HEK293 (cell line): ENCODE results near the gene ENKUR.

Experiments used
- CTCF ChIA-PET: fragments of 350-600 bp; formaldehyde crosslinking; extraction: SDS; loops from one replicate; lab custom pipeline; 2021; ENCODE audit warnings: antibody characterized with exemption; lab: Yijun Ruan, JAX
- POLR2A ChIA-PET: fragments of 300-600 bp; formaldehyde crosslinking; extraction: SDS; loops from one replicate; lab custom pipeline; 2020; ENCODE audit warnings: antibody characterized with exemption, inconsistent platforms; lab: Yijun Ruan, JAX
- H3K27ac ChIP-seq: fragments of 200-500 bp; sonication (Bioruptor generic); 2 replicates; pipeline ENCODE4 v1.5.1; 2014; ENCODE audit warnings: low read depth, low read length, control low read depth, inconsistent platforms; ENCODE audit errors: extremely low read depth
- H3K36me3 ChIP-seq, 2 experiments: fragments of 200-500 bp in 1 of 2; sonication (Bioruptor generic) in 1 of 2; 1 replicate in 1 of 2; 2 replicates in 1 of 2; pipeline ENCODE4 v1.5.1; 2014 to 2017; ENCODE audit warnings: inconsistent platforms in 2 of 2, low read length in 2 of 2; ENCODE audit not compliant: control insufficient read depth in 2 of 2, insufficient read depth in 1 of 2
- H3K4me1 ChIP-seq: fragments of 200-500 bp; sonication (Bioruptor generic); 2 replicates; pipeline ENCODE4 v1.5.1; 2014; ENCODE audit warnings: mild to moderate bottlenecking, low read length, inconsistent platforms; ENCODE audit not compliant: control insufficient read depth, insufficient read depth
- H3K4me3 ChIP-seq: 2 replicates; pipeline ENCODE4 v1.5.1; 2011; ENCODE audit warnings: low read depth, mild to moderate bottlenecking, control low read depth, low read length, moderate library complexity
- H3K9me3 ChIP-seq: fragments of 200-500 bp; sonication (Bioruptor generic); 2 replicates; pipeline ENCODE4 v1.5.1; 2014; ENCODE audit warnings: low read depth, low read length, inconsistent platforms; ENCODE audit not compliant: control insufficient read depth, insufficient read depth
- FEZF1 ChIP-seq: fragments of 450-650 bp; formaldehyde crosslinking; IDR thresholded peaks from 2 replicates; pipeline ENCODE4 v1.5.1; 2016; ENCODE audit warnings: missing biosample characterization, missing genetic modification characterization
- IKZF3 ChIP-seq: fragments of 450-650 bp; IDR thresholded peaks from 2 replicates; pipeline ENCODE4 v1.5.0; 2018; ENCODE audit warnings: missing biosample characterization, mild to moderate bottlenecking, missing genetic modification characterization, moderate library complexity
- KLF10 ChIP-seq: fragments of 450-650 bp; IDR thresholded peaks from 2 replicates; pipeline ENCODE4 v1.5.1; 2018; ENCODE audit warnings: missing biosample characterization, mild to moderate bottlenecking, missing genetic modification characterization
- PRDM1 ChIP-seq: fragments of 450-650 bp; formaldehyde crosslinking; IDR thresholded peaks from 2 replicates; pipeline ENCODE4; 2016; ENCODE audit warnings: missing biosample characterization, missing genetic modification characterization
- ZBTB48 ChIP-seq: fragments of 450-650 bp; formaldehyde crosslinking; IDR thresholded peaks from 2 replicates; pipeline ENCODE4 v1.5.1; 2016; ENCODE audit warnings: missing biosample characterization, missing genetic modification characterization
- ZNF138 ChIP-seq: fragments of 450-650 bp; formaldehyde crosslinking; IDR thresholded peaks from 2 replicates; pipeline ENCODE4 v1.5.1; 2016; ENCODE audit warnings: missing biosample characterization, missing genetic modification characterization, borderline replicate concordance
- ZNF175 ChIP-seq: fragments of 450-650 bp; formaldehyde crosslinking; IDR thresholded peaks from 2 replicates; pipeline ENCODE4 v1.5.1; 2016; ENCODE audit warnings: missing biosample characterization, missing genetic modification characterization
- ZNF214 ChIP-seq: fragments of 450-650 bp; formaldehyde crosslinking; IDR thresholded peaks from 2 replicates; pipeline ENCODE4 v1.5.1; 2017; ENCODE audit warnings: missing biosample characterization, mild to moderate bottlenecking, missing genetic modification characterization, borderline replicate concordance
- ZNF302 ChIP-seq: fragments of 450-650 bp; formaldehyde crosslinking; IDR thresholded peaks from 2 replicates; pipeline ENCODE4 v1.5.1; 2016; ENCODE audit warnings: missing biosample characterization, missing genetic modification characterization, low read depth
- ZNF354C ChIP-seq: fragments of 450-650 bp; formaldehyde crosslinking; IDR thresholded peaks from 2 replicates; pipeline ENCODE4 v1.5.1; 2016; ENCODE audit warnings: missing biosample characterization, missing genetic modification characterization, low read depth, borderline replicate concordance
- ZNF394 ChIP-seq: fragments of 450-650 bp; formaldehyde crosslinking; IDR thresholded peaks from 2 replicates; pipeline ENCODE4 v1.5.1; 2016; ENCODE audit warnings: missing biosample characterization, missing genetic modification characterization, mild to moderate bottlenecking, moderate library complexity, borderline replicate concordance
- ZNF621 ChIP-seq: fragments of 450-650 bp; formaldehyde crosslinking; IDR thresholded peaks from 2 replicates; pipeline ENCODE4 v1.5.1; 2017; ENCODE audit warnings: missing biosample characterization, missing genetic modification characterization
- ZNF658 ChIP-seq: fragments of 450-650 bp; formaldehyde crosslinking; IDR thresholded peaks from 2 replicates; pipeline ENCODE4; 2016; ENCODE audit warnings: missing biosample characterization, missing genetic modification characterization
- ZNF791 ChIP-seq: fragments of 450-650 bp; formaldehyde crosslinking; IDR thresholded peaks from 2 replicates; pipeline ENCODE4 v1.5.1; 2016; ENCODE audit warnings: missing biosample characterization, missing genetic modification characterization
- ZSCAN18 ChIP-seq: fragments of 450-650 bp; formaldehyde crosslinking; IDR thresholded peaks from 2 replicates; pipeline ENCODE4 v1.5.1; 2016; ENCODE audit warnings: missing biosample characterization, missing genetic modification characterization
- TF ChIP-seq, protein P1 (sequence below): fragments of 450-650 bp; formaldehyde crosslinking; IDR thresholded peaks from 2 replicates; pipeline ENCODE4 v1.5.1; 2016; ENCODE audit warnings: missing biosample characterization, missing genetic modification characterization
- TF ChIP-seq, protein P2 (sequence below): fragments of 450-650 bp; formaldehyde crosslinking; IDR thresholded peaks from 2 replicates; pipeline ENCODE4 v1.5.1; 2016; ENCODE audit warnings: missing biosample characterization, missing genetic modification characterization
- TF ChIP-seq, protein P3 (sequence below): fragments of 450-650 bp; formaldehyde crosslinking; conservative IDR thresholded peaks from 2 replicates; pipeline ENCODE4 v1.5.1; 2016; ENCODE audit warnings: low read depth, missing biosample characterization, missing genetic modification characterization
- TF ChIP-seq, protein P4 (sequence below): fragments of 450-650 bp; formaldehyde crosslinking; IDR thresholded peaks from 2 replicates; pipeline ENCODE4 v1.5.1; 2017; ENCODE audit warnings: missing biosample characterization, missing genetic modification characterization

ENKUR gene

GRCh38 chr10:24983130-24983529, 32.8 kb downstream of the ENKUR start:
- Histone ChIP-seq H3K4me1 (no peaks in the 10 kb centered on the region), H3K36me3 (no peaks in the 10 kb centered on the region), H3K4me3 (no peak overlapping the region)
- TF ChIP-seq ZNF214 (tag by site-specific recombination) (no peak), FEZF1 (no peak), ZBTB48 (tag by site-specific recombination) (no peak), ZNF394 (no peak), ZNF138 (no peak), PRDM1 (tag by site-specific recombination) (no peak), ZNF658 (tag by site-specific recombination) (no peak), IKZF3 (no peak), KLF10 (tag by site-specific recombination) (no peak)
- TF ChIP-seq, protein P1, sequence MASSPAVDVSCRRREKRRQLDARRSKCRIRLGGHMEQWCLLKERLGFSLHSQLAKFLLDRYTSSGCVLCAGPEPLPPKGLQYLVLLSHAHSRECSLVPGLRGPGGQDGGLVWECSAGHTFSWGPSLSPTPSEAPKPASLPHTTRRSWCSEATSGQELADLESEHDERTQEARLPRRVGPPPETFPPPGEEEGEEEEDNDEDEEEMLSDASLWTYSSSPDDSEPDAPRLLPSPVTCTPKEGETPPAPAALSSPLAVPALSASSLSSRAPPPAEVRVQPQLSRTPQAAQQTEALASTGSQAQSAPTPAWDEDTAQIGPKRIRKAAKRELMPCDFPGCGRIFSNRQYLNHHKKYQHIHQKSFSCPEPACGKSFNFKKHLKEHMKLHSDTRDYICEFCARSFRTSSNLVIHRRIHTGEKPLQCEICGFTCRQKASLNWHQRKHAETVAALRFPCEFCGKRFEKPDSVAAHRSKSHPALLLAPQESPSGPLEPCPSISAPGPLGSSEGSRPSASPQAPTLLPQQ (tag by site-specific recombination): no peak
- TF ChIP-seq, protein P2, sequence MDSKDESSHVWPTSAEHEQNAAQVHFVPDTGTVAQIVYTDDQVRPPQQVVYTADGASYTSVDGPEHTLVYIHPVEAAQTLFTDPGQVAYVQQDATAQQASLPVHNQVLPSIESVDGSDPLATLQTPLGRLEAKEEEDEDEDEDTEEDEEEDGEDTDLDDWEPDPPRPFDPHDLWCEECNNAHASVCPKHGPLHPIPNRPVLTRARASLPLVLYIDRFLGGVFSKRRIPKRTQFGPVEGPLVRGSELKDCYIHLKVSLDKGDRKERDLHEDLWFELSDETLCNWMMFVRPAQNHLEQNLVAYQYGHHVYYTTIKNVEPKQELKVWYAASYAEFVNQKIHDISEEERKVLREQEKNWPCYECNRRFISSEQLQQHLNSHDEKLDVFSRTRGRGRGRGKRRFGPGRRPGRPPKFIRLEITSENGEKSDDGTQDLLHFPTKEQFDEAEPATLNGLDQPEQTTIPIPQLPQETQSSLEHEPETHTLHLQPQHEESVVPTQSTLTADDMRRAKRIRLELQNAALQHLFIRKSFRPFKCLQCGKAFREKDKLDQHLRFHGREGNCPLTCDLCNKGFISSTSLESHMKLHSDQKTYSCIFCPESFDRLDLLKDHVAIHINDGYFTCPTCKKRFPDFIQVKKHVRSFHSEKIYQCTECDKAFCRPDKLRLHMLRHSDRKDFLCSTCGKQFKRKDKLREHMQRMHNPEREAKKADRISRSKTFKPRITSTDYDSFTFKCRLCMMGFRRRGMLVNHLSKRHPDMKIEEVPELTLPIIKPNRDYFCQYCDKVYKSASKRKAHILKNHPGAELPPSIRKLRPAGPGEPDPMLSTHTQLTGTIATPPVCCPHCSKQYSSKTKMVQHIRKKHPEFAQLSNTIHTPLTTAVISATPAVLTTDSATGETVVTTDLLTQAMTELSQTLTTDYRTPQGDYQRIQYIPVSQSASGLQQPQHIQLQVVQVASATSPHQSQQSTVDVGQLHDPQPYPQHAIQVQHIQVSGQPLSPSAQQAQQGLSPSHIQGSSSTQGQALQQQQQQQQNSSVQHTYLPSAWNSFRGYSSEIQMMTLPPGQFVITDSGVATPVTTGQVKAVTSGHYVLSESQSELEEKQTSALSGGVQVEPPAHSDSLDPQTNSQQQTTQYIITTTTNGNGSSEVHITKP: no peak
- TF ChIP-seq, all 188 proteins: peak for 0
- no peak overlapping the region for H3K27ac ChIP-seq
- ChIA-PET POLR2A (no interaction called here), CTCF (interaction anchor here (1.0 kb wide), 1 partner anchor 366 kb away, joined by 5 read pairs; no protein-coding TSS in a partner anchor)
- H3K9me3 ChIP-seq: no peaks in the 10 kb centered on the region

- ChIA-PET CTCF (no interaction called here), POLR2A (no interaction called here)
- H3K9me3 ChIP-seq: no peaks in the 10 kb centered on the region
- H3K4me3 ChIP-seq: no peak overlapping the region
- H3K4me1 ChIP-seq: no peaks in the 10 kb centered on the region
- no peak overlapping the region for H3K27ac ChIP-seq
- H3K36me3 ChIP-seq: no peaks in the 10 kb centered on the region
- TF ChIP-seq ZNF791 (tag by site-specific recombination): no peak
- no peak for TF ChIP-seq ZNF175 (tag by site-specific recombination)
- TF ChIP-seq, protein P3, sequence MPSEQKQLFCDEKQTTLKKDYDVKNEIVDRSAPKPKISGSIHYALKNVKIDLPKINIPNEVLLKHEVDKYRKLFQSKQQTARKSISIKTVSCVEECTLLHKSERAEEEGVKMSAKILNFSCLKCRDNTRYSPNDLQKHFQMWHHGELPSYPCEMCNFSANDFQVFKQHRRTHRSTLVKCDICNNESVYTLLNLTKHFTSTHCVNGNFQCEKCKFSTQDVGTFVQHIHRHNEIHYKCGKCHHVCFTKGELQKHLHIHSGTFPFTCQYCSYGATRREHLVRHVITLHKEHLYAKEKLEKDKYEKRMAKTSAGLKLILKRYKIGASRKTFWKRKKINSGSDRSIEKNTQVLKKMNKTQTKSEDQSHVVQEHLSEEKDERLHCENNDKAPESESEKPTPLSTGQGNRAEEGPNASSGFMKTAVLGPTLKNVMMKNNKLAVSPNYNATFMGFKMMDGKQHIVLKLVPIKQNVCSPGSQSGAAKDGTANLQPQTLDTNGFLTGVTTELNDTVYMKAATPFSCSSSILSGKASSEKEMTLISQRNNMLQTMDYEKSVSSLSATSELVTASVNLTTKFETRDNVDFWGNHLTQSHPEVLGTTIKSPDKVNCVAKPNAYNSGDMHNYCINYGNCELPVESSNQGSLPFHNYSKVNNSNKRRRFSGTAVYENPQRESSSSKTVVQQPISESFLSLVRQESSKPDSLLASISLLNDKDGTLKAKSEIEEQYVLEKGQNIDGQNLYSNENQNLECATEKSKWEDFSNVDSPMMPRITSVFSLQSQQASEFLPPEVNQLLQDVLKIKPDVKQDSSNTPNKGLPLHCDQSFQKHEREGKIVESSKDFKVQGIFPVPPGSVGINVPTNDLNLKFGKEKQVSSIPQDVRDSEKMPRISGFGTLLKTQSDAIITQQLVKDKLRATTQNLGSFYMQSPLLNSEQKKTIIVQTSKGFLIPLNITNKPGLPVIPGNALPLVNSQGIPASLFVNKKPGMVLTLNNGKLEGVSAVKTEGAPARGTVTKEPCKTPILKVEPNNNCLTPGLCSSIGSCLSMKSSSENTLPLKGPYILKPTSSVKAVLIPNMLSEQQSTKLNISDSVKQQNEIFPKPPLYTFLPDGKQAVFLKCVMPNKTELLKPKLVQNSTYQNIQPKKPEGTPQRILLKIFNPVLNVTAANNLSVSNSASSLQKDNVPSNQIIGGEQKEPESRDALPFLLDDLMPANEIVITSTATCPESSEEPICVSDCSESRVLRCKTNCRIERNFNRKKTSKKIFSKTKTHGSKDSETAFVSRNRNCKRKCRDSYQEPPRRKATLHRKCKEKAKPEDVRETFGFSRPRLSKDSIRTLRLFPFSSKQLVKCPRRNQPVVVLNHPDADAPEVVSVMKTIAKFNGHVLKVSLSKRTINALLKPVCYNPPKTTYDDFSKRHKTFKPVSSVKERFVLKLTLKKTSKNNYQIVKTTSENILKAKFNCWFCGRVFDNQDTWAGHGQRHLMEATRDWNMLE (tag by site-specific recombination): no peak
- no peak for TF ChIP-seq ZNF621
- no peak for TF ChIP-seq ZSCAN18 (tag by site-specific recombination)
- TF ChIP-seq ZNF354C: no peak
- TF ChIP-seq, protein P4, sequence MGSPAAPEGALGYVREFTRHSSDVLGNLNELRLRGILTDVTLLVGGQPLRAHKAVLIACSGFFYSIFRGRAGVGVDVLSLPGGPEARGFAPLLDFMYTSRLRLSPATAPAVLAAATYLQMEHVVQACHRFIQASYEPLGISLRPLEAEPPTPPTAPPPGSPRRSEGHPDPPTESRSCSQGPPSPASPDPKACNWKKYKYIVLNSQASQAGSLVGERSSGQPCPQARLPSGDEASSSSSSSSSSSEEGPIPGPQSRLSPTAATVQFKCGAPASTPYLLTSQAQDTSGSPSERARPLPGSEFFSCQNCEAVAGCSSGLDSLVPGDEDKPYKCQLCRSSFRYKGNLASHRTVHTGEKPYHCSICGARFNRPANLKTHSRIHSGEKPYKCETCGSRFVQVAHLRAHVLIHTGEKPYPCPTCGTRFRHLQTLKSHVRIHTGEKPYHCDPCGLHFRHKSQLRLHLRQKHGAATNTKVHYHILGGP (tag by site-specific recombination): no peak
- TF ChIP-seq ZNF302: no peak
Observed at GRCh38 chr10:24982319-24983112, 33.4 kb downstream of the ENKUR start.
